NCI-H2227 treated with DMSO at 0.1 percent for 48 hours (cell line): ENCODE results near the gene DNAAF3.
"Not testable (repeated sequence)": the region's sequence is repeated elsewhere in the genome, so short reads cannot be mapped to it uniquely, and the experiment has no call there.

ENCODE experiments used
- DNase-seq: peaks from one replicate; lab custom pipeline; 2025; lab: John Stamatoyannopoulos, UW

Gene DNAAF3

DNA sequence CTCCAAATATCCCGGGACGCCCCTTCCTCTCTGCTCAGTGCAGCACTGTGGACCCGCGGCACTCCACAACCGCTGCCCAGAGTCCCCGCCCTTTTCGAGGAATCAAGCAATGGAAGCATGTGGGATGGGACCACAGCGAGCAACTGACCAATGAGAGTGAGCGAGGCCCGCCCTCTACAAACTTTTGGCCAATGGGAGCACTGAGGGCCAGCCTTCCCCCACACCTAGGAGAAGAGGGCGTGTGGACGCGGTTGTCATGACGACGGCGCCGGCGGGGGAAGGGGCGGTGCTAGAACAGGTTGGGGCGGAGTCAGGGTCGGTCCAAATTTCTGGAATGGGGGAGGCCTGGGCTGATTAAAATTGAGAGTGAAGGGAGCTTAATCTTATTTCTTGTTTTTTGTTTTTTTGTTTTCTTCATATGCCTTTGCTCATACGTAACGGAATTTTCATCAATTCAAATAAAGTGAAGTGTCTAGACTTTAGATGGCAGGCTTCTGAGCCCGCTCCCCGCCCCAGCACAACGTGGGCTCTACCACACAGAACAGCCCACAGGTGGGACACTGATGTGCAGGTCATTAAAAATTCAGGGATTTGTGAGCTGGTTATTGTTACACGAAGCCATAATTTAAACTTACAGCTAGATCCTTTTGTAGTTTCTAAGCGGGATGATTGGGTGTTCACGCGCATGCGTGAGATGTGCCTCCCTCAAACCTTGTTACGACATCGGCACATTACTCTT lies at the start of gene DNAAF3:
TSS of gene DNAAF3 (minus strand) at position 84 of the 739 bp plus-strand sequence. CDS start 200 bp downstream, outside the sequence.
- peak; percentile 100 for DNase-seq

DNA sequence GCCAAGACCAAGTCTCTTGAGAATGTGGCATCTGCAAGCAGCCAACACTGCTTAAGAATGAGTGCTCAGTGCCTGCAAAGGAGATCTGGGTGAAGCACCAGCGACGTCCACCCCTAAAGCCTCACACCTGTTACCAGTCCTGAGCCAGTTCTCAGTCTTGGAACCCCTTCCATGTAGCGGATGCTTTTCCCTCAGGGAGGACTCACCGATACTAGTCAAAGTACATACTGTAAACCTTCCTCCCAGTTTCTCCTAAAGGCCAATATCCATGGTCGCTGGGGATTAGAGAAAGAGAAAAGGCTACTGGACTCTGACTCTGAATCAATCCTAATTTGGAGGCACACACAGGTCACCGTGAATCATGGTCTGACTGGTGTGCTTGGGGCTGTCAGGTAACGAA lies 47.1 kb upstream of the DNAAF3 start:
- DNase-seq, result no peak

DNA sequence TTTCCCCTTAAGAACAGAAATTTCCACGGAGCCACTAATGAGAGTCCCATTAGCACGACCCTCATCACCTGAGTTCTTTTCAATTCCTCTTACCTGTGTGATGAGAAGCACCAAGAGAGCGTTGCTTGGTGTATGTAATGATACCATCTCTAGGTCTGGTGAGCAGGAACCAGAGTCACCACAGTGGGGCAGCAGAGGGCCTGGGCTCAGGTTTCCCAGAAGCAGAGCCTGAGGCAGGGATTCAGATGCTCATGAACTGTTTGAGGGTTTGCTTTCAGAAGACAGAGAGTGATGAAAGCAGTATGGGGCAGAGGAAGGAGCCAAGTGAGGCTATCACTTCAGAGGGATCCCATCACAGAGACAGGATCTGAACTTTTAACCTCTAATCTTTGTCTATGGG lies 46.0 kb upstream of the DNAAF3 start:
- no peak for DNase-seq

DNA sequence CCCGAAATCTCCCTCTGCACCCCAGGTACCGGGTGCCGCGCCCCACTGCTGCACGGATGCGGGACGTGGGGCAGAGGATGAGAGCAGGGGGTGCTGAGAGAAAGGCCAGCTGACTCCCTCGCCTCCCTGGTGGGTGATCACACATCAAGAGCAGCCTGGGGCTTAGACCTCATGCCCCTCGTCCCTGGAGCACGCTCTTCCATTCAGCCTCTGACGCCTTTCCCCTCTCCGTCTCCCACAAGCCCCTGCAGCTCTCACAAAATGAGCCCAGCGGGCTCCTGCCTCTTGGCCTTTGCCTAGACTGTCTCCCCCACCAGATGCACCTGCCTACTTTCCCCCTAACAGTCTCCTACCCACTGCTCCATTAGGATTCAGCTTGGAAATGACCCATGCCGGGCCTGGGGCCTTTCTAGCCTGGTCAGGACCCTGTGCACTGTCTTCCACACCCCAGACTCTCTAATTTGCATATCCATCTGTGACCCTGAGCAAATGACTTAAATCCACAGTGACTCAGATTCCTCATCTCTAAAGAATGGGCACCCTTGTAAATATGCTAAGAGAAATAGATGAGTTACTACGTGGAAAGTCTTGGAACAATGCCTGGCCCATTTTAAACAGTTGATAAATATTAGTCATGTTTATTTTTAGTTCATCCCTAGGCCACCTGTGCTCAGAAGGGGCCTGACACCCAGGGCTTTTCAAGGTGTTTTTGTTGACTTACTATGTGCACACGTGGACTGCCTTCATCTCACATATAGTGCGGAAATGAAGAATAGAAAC lies 43.5 kb upstream of the DNAAF3 start:
- no peak for DNase-seq

DNA sequence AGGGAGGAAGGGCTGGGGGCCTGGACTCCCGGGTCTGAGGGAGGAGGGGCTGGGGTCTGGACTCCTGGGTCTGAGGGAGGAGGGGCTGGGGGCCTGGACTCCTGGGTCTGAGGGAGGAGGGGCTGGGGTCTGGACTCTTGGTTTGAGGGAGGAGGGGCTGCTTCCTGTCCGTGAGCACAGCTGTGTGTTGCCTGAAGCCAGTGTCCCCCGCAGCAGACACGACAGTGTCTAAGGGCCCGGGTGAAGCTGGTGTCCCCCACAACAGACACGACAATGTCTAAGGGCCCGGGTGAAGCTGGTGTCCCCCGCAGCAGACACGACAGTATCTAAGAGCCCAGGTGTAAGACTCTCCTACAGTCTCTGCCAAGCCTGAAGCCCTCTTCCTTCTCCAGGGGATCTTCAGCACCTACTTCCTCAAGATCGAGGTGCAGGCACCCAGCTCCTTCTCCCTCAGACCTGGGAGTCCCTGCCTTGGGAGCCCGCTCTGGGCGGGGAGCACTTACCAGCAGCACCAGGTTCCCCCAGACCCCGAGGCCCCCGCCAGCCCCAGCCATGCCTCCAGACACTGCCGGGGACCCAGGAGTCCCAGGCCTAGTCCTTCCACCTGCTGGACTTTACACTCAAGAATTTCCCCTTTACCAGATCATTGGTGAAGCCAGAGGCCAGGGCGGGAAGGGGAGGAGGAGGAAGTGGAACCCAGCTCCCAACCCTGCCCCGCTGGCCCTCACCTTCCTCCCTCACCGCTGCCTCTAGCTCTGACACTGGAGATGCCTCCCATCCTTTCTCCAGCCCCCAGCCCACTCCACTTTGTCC lies 42.7 kb upstream of the DNAAF3 start, which contains the start of gene PTPRH:
TSS of gene PTPRH (minus strand) at position 622 of the 813 bp plus-strand sequence. CDS start at position 554, 68 bp downstream.
- no peak for DNase-seq

DNA sequence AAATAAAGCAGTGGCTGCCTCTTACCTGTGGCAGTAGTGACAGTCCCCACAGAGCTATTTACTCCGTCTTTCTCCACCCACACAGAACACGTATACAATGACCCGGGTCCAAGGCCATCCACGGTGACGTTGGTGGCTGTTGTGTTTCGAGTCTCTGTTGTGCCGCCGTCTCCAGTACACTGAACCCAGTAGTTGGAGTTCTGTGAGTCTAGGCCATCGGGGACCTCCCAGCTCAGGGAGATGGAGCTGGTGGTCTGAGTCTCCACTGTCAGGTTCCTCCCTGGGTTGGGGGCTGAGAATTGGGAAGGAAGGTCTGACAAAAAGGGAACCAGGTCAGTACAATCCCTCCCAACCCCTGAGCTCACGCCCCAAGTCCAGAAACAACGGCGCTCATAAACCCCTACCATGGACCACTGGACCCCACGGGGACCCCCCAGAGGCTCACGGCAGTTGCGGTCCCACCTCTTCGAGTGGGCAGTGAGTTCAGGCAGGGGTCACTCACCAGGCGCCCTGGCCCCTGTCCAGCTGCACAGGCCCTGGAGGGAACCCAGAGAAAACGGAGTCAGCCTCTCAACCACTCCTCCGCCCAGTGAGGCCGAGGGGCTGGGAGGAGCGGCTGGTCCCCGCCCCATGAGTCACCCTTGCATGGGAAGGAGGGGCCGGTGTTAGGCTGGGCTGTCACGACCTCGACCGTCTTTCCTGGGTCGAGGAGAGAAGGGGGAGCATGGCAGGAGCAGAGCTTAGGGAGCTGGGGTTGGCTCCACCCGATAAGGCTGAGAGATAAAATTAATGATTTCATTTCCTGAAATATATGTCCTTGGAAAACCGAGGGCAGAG lies 40.5 kb upstream of the DNAAF3 start:
- peak; percentile 74 for DNase-seq

DNA sequence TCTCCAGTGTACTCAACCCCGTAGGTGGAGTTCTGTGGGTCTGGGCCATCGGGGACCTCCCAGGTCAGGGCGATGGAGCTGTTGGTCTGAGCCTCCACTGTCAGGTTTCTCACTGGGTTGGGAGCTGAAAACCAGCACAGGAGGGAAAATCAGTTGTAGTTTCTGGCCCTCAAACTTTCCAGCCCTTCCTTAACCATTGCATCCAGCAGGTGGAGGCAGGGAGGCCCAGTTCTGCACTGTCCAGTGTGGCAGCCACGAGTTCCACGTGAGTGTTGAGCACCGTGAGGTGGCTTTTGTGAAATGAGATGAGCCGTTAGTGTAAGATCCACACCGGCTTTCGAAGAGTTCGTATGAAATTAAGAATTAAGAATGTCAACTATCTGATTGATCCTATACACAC lies 35.8 kb upstream of the DNAAF3 start:
- DNase-seq, result not testable (repeated sequence)

DNA sequence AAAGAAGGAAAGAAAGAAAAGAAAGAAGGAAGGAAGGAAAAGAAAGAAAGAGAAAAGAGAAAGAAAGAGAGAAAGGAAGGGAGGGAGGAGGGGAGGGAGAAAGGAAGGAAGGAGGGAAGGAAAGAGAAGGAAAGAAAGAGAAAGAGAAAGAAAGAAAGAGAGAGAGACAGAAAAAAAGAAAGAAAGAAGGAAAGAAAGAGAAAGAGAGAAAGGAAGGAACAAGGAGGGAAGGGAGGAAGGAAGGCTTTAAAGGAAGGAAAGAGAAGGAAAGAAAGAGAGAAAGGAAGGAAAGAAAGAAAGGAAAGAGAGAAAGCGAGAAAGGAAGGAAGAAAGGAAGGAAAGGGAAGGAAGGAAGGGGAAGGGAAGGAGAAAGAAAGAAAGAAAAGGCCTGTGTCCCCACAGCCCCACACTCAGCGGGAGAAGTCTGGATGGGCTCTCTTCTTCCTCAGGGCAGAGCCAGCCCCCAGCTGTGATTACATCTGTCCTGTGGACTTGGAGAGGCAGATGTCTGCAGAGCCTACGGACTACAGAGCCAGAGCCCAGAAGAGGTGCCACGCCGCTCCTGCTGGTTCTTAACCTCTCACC lies 33.3 kb upstream of the DNAAF3 start:
- DNase-seq, result no peak

DNA sequence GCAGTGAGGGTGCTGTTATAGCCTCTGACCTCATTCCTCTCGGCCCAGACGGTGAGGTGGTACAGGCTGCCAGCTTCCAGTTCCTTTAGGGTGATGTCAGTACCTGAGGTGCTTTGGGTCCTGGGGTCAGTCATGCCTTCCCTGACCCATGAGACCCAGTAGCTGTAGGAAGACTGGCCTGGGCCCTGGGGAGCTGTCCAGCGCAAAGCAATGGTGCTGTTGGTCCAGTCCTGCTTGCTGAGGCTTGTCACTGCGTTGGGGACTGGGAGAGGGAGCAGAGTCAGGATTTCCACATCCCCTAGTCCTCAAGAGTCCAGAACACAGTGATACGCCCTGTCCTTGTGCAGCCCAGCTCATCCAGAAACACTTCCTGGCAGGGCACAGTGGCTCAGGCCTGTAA lies 32.2 kb upstream of the DNAAF3 start:
- DNase-seq, result no peak

DNA sequence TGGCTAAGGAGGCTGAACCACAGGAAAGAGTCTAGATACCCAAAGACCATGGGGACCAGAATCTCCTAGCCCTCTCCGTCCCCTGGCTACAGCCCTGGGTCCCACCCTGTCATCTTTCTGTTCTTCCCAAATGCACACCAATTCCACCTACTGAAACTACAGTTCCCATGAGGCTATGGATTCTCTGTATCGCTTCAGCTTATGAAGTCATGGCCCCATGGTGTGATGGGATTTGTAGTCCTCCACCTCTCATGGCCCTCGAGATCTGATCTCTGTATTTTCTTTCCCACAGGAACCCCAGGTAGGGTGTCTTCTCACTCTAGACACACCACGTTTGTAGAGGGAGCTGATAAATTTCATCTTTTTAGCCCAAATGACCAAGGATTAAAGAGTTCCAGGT lies 31.1 kb upstream of the DNAAF3 start:
- peak; percentile 34 for DNase-seq

DNA sequence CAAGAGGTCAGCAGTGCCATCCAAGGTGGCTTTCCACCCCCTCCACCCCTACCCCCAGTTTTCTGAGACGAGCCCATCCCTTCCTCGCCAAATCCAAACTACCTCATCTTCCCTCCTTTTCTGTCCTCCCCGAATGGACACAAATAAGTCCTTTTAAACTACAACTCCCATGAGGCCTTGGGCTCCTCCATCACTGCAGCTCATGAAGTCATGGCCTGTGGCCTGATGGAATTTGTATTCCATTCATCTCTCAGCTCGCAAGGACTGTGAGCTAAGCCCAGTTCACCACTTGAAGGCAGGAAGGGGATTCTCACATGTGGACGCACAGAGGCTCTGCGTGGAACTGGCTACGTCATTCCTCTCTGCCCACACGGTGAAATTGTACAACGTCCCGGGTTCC lies 30.4 kb upstream of the DNAAF3 start:
- DNase-seq, result no peak

DNA sequence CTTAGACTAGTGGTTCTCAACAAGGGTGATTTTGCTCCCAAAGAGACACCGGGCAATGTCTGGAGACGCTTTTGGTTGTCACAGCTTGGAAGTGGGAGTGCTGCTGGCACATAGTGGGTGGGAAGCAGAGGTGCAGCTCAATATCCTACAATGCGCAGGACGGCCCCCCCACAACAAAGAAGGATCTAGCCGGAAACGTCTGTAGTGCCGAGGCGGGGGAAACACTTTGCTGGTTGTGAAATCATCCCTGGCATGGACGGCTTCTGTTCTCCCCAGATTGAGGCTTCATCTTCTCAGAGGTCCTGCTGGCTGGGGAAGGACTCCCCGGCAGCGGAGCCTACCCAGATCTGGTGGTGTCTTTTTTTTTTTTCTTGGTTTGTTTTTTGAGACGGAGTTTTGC lies 27.1 kb upstream of the DNAAF3 start:
- DNase-seq, result no peak

DNA sequence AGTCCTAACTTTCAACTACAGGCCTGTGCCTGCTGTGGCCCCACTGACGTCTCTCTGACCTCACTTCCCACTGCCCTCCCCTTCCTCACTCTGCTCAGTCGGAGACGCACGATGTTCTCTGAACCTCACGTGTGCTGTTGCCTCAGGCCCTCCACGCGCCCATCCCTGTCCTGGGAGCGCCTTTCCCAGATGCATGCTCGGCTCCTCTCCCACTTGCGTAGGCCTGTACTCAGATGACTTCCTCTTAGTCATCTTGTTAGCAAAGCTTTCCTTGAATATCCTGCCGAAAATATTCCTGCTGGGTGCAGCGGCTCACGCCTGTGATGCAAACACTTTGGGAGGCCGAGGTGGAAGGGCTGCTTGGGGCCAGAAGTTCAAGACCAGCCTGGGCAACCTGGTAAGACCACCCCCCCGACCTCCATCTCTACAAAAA lies 23.0 kb upstream of the DNAAF3 start:
- no peak for DNase-seq

DNA sequence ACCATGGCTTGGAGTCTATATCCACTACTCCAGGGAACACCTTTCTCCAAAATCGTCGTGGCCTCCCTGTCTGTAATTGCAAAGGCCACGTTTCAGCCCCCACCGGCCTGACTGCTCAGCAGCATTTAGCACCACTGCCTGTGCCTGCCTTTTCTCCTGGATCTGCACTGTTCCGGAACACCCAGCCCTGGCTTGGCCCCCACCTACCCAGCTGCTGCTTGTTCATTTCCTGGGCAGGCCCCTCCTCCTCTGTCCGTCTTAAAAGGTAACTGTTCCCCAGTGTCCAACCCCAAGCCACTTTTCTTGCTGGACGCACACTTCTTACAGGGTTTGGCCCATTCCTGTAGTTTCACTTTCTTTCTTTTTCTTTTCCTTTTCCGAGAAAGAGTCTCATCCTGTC lies 22.2 kb upstream of the DNAAF3 start:
- no peak for DNase-seq

DNA sequence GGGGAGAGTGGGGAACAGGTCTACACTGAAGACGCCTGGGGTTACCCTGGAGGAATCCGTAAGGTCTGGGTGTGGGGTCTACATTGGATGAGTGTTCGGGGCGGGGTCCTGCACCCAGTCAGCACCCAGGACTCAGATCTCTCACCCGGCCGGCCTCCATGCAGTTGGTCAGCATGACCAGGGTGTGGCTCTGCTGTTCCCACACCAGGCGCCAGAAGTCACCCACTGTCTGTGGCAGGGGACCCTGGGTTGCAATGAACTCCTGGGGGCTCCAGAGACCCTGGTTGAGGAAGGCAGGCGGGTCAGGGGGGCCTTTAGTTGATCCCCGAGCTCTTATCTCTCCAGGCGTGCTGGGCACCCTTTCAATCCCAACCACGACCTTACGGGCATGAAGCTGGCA lies 19.7 kb upstream of the DNAAF3 start:
- DNase-seq, result no peak

DNA sequence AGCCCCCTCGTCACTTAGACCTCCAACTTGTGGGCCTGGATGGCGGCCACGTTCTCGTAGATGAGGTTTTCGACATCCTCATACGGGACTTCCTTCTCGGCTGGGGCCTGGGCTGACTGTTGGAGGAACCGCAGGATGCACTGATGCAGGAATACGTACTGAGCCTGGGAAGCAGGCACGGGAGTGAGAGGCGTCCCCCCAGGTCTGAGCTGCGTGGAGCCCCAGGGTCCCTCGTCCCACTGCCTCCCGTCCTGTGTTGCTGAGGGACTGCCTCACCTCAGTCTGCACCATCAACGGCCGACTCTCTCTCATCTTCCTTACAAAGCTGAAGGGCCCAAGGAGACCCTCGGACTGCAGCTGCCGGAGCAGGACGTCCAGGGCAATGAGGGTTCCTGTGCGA lies 15.3 kb upstream of the DNAAF3 start:
- DNase-seq, result no peak

DNA sequence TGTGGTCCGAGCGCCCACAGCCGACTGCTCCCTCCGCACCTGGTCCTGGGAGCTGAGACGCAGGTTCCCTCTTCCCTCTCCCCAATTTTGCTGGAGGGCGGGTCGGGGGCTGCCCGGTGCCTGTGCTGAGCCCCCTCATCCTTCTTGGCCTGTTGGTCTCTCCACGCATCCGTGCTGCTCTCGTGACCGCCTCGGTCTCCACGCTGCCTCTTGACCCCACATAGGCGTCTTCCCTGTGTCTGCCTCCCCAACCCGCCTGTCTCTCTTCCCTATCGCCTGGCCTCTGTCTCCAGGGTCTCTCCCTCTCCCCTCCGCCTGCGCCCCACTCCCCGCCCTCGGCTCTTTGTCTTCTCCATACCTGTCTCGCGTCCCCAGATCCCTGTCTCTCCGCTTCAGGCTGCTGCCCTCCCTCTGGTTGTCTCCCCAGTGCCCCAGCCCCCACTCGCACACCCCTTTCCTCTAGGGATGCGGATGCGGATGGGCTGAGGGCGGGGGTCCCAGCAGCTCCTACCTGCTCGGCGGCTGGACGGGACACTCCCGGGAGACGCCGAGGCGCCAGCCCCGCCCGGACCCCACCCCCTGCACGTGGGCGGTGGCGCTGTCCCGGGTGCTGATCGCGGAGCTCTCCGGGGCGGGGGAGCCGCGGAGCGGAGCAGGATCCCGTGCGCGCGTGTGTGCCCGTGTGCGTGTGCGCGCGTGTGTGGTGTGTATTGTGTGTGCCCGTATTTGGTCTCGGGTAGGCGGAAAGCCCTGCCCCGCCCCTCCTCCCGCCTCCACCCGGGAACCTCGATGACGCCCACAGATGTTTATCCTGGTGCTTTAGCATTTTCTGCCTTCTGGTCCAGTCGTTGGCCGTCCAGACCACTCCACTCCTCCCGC lies 13.4 kb upstream of the DNAAF3 start, which contains the start of gene SYT5:
TSS of gene SYT5 (minus strand) at position 684 of the 879 bp plus-strand sequence. CDS start 1,248 bp downstream, outside the sequence.
- peak; percentile 80 for DNase-seq

DNA sequence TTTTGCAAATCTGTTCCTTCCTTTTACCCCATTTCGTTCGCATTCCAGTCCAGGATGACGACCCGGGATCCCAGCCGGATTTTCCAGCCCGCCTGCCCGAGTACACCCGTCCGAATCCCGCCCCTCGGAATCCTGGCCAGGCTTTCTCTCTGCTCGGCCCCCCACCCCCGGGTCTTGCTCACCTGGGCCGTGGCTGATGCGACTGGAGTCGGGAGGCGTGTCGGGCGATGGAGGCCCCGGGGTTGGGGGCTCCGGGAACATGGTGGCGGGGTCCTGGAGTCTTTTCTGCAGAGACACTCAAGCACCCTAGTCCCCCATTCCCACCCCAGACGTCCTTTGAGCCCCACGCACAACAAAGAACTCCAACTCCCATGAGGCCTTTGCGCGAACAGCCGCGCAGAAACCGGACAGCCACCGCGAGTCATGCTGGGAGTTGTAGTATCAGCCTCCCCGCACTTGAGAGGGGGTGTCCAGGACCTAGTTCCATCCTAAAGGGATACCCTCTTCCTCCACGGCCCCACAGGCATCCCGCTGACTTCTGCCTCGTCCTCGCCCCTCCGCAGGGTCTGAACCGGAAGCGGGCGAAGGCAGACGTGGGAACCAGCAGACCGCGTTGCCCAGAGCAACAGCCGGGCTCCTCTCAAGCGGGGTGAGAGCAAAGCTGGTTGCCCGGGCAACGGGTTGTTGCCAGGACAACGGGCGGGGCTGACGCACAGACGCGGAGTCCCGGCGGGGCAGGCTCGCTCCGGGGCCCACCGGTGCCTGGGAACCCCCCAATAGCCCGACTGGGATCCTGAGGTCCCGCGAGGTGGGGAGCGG lies 12.6 kb upstream of the DNAAF3 start:
- peak; percentile 100 for DNase-seq

DNA sequence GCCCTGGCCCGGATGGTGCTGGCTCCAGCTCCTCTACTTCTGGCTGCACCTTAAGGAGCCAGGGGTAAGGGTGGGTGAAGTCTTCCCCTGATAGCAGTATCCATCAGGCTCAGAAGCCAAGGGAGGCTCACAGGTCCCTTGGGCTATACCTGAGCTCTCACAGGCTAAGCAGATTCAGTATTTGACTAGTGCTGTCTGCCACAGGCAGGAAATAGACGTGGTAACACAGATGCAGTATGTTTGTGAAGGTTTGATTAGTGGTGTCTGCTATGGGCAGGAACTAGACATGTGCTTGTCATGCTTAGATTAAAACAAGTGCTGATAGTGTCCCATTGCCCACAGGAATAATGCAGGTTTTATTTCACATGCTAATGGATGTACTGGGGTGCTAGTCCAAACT lies 9.7 kb upstream of the DNAAF3 start:
- peak; percentile 28 for DNase-seq
